Middle frontal gyrus (tissue), 1 donor: ENCODE results near the gene STK35.

Source experiments
- DNase-seq: peaks from one replicate; pipeline ENCODE4 v3.0.0-alpha.2; 2015; ENCODE audit warnings: low spot score; ENCODE audit errors: extremely low spot score

The STK35 gene

DNA sequence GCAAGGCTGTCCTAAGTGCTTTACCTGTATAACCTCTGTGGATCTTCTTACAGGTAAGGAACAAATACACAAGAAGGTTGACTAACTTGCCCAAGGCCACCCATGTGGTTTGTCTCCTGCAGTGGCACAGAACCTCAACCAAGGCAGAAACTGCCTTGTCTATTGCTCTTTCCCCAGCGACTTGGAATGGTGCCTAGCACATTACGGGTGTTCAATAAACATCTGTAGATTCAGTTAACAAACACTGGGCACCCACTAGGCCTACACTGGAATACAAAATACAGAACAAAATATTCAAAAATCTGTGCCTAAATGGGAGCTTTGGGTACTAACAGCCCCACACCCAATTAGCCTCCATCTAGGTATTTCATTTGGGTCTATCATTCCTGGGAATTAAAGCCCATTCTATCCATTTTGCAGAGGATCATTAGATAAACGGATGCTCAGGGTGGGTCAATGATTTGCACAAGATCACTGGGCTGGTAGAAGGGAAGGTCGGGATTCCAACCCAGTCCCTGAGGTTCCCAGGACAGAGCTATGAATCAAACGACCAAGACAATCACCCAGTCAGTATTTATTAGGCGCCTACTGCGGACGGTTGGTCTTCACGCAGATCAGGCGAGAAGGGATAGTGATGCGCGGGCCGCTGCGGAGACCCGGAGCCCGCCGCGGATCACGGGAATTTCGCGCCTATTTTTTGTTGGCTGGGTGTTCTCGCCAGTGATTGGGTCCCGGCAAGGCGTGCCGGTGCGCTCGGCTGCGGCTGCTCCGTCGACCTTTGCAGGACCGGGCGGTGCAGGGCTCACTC lies at the start of gene STK35:
TSS of gene STK35 (plus strand) at position 771 of the 808 bp plus-strand sequence. CDS start 55 bp downstream, outside the sequence.
- DNase-seq = no peak

DNA sequence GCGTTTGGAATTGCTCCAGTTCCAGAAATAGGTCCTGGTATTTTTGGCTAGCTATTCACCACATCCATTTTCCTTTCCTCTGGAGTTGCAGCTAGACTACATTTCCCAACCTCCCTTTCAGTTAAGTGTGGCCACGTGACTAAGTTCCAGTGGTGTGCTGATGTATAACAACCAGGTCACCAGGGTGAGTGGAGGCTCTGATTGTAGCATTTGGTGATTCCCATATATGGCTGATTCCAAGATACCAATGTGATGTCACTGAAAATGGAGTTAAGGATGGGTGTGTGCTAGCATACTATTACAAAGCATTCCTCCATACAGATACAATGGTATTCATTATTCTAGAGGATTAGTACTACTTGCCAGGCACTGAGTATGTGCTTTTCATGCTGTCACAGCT lies 49.7 kb upstream of the STK35 start:
- DNase-seq = no peak

DNA sequence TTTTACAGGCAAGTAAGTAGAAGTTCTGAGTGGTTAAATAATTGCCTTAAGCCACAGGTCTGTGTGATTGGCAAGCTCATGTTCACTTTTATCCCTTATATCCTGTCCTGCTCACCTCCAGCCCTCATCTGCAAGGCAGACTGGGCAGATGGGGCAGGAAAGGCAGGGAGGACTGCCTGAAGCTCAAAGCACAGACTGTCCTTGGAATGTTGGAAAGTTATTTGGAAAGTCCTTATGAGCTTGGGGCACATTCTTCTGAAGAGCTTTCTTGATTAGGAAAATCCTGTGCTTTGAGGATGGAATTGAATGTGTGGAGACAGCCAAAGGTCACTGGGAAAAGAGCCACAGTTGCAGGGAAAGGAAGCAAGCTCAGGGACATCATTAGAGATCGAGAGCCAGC lies 48.9 kb upstream of the STK35 start:
- DNase-seq = no peak

DNA sequence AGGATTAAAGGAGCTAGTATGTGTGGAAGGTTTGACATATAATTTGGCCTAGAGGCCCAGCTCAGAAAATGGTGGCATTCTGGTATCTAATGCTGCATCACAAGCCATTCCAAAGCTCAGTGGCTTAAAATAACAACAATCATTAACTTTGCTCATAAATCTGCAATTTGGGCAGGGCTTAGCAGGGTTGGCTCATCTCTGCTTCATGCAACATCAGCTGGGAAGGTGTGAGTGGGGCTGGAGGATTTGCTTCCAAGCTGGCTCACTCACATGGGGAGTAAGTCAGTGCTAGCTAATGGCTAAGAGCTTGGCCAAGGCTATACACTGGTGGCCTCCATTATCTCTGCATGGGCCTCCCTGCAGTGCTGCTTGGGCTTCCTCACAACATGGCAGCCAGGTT lies 48.0 kb upstream of the STK35 start:
- DNase-seq = no peak

DNA sequence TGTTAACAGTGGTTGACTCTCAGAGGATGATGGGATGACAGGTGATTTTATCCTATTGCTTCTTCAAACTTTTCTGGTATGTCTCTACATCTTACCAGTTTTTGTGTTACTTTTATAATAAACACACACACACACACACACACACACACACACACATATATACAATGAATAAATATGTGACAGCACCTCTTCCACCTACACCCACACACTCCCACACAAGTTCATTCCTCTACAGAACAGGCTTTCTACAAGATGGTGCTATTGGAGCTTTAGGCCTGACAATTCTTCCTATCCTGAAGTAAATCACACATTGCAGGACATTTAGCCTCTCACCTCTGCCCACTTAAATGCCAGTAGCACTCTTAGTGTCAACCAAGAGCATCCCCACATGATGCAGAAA lies 46.7 kb upstream of the STK35 start:
- no peak for DNase-seq

DNA sequence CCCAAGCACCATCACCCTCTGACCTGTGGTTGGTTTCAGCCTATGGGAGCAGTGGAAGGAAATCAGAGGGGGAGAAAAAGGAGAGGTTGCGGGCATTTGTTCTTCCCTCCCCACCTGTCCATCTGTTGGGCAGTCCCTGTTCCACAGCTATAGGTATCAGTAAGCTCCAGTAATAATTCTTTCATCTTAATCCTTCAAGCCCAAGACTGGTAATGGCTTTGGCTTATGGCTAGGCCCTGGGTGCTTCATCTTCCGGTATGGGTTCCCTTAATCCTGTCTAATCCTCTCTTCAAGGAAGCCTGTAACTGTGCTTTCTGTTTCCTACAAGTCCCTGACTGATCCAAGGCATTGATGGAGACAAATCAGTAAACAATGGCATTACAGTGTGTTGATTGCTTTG lies 42.2 kb upstream of the STK35 start:
- DNase-seq = no peak

DNA sequence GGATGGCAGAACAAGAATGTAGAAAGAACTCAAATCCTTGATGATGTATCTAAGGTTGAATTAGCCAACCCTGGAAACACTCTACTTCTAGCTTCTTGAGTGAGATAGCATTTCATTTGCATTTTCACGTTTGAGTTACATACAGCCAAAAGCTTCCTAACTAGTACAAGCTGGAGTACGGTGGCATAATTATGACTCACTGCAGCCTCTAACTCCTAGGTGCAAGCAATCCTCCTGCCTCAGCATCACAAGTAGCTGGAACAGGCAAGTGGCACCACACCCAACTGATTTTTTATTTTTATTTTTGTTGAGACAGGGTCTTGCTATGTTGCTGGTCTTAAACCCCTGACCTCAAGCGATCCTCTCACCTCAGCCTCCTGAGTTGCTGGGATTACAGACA lies 36.5 kb upstream of the STK35 start:
- no peak for DNase-seq

DNA sequence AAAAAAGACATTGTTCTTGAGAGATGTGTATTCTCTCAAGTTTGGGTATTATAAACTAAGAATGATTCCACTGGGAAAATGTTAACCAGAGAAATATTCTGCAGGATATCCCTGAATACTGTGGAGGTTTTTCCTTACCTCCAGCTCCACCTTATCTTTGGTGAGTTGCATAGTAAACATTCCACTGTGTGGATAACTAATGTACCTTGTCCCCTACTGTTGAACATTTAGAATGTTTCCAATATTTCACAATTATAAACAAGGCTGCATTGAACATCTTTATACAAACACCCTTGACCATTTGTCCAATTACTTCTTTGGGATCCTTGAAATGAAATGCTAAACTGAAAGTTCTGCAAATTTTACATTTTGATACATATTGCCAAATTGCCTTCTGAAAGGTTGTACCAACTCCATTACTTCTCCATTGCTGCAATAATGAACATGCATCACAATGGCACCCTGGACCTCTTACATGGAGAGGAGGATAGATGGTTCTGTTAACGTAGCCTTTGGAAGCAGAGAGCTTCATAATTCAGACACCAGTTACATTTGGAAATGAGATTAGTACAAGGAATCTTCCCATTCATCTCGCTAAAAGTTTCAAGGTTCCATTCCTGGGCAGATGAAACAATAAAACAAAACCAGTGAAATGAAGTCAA lies 35.0 kb upstream of the STK35 start:
- no peak for DNase-seq

DNA sequence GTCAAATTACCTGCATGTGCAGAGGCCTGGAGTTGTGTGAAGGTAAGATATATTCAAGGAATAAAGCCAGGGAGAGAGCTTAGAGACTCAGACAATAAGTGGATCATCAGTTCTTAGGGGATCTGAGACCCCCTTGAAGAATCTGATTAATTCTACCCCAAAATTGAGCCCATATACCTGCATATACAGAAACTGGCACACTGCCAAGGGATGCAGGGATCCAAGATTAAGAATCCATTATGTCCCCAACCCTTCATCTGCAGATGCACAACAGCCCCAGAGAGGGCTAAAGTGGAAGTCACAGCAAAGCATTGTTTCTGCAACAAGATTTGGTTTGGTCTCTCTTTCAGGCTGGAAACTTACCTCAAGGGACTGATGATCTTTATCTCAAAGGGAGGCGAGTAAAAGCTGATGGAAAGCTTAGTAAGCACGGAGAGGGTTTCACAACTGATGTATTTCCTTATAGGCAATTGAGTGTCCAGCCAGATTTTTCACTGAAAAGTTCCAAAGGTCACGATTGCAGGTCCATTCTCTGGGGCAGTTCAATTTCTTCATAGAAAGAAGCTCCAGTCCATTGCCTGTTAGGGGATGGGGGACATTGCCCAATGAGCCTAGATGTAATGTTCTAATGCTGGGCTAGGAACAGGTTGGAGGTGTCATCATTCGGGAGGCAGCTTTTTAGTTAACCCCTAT lies 20.9 kb upstream of the STK35 start:
- DNase-seq = no peak

DNA sequence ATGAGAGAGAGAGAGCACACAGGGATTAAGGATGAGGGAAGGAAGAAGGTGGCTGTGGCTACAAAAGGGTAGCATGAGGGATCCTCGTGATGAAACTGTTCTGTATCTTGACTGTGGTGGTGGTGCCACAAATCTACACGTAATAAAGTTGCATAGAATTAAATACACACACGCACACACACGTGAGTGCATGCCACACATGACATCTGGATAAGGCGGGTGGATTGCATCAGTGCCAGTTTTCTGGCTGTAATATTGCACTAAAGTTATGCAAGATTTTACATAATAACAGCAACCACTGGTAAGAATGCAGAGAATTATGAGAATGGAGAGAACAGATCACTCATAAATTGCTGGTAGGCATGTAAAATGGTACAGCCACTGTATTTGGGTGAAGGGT lies 16.9 kb upstream of the STK35 start:
- DNase-seq = no peak

DNA sequence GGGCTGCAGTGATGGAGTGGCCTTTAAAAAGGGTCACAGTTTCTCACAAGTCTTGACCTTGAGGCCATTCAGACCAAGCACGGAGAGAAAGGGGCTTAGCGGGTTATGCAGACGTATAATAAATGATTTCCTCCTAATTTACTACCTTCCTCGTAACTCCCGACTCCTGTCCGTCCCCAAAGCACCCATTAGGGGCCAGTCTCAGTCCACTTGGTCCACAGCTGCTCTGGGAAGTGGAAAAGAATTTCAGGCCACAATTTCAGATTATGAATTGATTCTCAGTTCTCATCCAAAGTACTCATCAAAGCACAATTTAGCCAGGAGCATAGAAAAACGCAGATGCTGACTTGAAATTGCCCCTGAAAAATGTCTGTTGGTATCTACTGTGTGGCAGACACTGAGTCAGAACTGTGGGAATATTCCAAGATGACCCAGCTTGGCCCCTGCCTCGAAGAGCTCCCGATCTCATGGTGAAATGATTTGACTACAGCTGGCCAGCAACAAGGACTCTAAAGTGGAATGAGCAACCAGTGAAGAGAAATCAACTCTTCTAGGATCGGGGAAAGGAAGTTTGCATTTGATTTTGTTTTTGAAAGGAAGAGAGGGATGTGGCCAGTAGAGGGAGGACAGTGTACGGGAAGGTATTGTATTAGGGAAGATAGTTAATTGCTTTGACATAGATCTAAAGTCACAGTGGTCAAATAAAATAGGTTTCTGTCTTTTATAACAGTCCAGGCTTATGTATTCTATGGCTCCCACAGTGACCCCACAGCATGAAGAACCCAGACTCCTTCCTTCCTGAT lies 15.2 kb upstream of the STK35 start:
- no peak for DNase-seq

DNA sequence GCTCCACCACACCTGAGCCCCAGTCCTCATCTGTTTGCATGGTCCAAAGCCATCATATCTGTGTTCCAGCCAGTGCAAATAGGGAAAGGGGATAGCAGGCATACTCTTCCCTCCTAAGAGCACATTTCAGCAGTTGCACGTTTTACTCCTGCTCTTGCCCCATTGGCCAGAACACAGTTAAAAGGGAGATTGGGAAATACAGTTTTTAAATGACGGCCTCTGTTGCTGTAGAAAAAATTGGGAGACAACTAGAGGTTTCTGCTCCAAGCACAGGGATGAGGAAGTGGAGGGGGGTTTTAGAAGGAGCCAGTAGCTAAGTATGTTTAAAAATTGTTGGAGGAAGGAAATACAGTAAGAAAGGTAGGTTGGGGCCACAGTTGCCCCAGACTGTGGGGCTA lies 14.6 kb upstream of the STK35 start:
- no peak for DNase-seq

DNA sequence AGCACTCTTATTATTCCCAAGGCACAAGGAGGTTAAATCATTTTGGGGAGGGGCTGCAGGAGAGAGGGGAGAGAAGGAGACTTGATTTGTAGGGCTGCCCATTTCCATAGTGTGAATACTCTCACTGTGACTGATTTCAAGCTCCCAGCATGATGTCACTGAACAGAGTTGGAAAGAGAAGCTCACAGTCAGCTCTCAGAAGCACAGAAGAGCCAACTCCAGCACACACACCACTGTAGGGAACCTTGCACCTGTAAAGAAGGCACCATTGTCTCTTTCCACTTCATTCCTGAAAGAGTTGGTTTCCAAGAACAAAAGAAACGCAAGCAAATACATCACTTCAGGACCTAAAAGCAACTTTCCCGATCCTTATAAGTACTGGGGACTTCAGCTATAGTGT lies 12.7 kb upstream of the STK35 start:
- no peak for DNase-seq

DNA sequence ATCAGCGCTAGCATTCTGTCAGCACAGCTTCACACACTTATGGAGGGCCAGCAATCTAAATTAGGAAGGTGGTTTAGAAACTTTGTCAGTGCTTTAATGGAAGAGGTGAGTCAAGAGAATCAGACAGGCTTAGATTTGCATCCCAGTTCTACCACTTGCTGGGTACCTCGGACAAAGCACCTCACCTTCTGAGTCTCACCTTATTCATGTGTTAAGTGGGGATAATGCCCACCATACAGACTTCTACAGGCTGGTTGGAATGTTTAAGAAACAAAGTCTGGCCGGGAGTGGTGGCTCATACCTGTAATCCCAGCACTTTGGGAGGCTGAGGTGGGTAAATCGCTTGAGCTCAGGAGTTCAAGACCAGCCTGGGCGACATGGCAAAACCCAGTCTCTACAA lies 12.2 kb upstream of the STK35 start:
- DNase-seq = no peak

DNA sequence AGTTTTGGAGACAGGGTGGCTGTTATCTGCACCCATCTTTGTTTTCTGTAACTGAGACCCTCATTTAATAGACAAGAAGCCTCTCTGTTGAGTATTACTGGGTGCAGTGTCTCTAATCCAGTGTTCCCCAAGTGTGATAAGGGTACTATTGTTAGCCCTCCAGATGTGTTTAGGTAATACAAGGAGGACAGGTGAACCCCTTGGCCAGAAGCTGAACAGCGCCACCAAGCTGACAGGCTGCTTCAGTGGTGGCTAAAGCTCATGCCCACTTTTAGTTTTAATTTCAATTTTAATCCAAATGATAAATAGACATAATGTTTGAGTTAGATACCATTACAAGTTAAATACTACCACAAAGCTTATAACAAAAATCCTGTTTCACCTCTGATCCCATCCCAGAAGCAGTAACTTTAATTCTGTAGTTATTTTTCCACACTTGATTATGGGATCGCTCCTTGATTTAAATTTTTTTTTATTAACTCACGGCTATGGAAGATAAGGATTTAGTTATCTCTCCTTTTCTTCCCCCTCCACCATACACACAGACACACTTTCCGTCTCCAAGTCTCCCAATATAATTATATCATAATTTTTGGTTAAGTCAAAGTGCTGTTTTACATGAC lies 8.4 kb upstream of the STK35 start:
- DNase-seq = no peak

DNA sequence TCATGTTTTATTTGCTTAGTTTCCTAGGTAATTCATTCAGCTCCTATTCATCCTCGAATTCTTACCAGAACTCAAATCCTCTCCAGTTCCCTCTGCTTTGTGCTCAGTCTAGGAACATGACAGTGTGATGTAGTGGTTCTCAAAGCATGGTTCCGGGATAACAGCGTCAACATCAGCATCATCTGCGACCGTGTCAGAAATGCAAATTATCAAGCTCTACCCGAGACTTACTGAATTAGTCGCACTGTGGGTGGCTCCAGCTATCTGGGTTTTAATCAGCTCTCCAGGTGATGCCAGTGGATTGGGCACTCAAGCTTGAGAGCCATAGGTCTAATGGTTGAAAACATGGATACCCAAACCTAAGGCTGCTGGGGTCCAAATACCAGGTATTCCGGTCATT lies 7.7 kb upstream of the STK35 start:
- DNase-seq = no peak

DNA sequence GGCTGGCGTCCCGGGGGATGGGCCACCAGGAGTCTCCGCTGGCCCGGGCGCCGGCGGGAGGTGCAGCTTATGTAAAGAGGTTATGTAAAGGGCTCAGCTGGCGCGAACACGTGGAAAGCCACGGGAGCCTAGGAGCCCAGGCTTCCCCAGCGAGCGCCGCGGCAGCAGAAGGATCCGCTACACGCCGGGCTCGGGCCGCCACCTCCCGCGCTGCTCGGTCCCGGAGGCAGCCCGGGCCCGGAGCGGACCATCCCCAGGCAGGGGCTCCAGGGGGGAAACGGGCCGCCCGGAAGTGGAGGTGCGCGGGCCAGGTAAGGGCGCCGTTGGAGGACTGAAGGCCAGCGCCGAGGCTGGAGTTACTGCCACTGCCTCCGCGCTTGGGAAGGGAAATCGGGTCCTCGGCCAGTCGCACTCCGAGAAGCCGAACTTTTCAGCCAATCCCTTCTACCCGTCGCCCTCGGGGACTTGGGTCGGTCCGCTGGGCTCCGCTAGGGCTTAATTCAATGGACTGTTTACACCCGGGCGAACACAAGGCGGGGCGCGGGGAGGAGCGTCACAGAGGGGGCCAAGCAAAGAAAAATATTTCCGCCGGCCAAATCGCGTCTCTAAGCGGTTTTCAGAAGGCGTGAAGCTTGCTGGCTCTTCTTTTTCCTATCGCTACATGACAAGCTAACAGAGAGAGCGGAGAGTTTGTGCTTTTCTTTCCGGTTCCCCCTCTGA lies 398 bp downstream of the STK35 start:
- DNase-seq = peak; percentile 84

DNA sequence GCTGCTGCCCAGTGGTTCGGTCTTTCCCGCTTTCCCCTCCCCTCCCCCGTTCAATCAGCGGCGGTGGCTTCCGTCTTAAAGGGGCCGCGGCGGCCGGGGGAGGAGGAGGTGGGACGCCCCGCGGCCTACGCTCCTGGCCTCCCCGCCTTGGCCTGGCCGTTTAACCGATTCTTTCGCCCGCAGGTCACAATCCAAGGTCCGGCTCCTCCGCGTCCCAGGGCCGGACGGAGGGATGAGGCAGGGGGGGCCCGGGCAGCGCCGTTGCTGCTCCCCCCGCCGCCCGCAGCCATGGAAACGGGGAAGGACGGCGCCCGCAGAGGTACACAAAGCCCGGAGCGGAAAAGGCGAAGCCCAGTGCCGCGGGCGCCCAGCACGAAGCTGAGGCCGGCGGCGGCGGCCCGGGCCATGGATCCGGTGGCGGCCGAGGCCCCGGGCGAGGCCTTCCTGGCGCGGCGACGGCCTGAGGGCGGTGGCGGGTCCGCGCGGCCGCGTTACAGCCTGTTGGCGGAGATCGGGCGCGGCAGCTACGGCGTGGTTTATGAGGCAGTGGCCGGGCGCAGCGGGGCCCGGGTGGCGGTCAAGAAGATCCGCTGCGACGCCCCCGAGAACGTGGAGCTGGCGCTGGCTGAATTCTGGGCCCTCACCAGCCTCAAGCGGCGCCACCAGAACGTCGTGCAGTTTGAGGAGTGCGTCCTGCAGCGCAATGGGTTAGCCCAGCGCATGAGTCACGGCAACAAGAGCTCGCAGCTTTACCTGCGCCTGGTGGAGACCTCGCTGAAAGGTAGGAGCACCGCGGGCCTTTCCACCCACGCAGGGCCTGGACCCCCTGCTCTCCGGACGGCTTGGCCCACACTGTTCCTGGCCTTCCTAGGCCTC lies 1.2 kb downstream of the STK35 start:
- peak; percentile 72 for DNase-seq

DNA sequence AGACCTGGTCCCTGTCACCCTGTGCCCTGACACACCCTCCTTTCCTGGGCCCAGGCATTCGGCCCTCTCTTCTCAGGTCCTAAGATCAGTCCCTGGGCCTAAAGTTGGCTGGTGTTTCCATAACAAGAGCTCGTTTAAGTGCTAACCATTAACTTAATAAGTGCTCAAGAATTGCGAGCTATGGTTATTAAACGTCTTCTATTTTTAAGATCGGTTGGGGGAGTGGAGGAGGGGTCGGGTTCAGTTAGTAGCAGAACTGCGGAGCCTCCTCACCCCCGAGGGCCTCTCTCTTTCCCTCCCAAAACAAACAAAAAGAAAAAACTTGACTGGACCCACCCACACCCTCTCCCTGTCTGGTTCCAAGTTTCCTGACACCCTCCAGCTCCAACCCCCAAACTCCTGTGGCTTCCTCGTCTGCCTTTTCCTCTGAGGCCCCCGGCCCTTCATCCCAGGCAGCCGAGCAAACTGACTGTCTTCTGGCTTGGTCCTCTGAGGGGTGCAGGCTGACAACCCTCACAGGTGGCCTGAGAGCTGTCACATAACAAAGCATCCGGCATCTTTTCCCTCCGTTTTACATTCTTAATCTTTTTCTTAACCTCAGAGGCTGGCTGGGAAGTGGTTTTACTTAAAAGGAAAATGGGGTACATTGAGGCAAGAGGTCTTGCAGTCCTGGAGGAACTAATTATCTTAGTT lies 2.0 kb downstream of the STK35 start:
- DNase-seq = no peak
